Liver (tissue), 9 donors: Measurements from ENCODE around the gene HMGCL. TPM values are rescaled to one million over a fixed set of nuclear protein-coding genes. Genes with fewer than 3 reads are reported as not detected.

Experiments
- DNase-seq: peaks from one replicate; pipeline ENCODE4 v3.0.0-alpha.2; 2017; ENCODE audit warnings: low spot score
- H3K27ac ChIP-seq, 2 donors: one replicate each; pipeline ENCODE4 v1.7.0; 2013; ENCODE audit warnings: inconsistent platforms in 2 of 2, low read length in 2 of 2, control low read depth in 1 of 2, low read depth in 1 of 2, mild to moderate bottlenecking in 1 of 2
- H3K27me3 ChIP-seq, 4 donors: one replicate each; pipeline versions ENCODE4 v1.6.1 to v1.7.0; 2013; ENCODE audit warnings: low read length in 3 of 4, inconsistent platforms in 1 of 4, mild to moderate bottlenecking in 1 of 4, moderate library complexity in 1 of 4; ENCODE audit not compliant: control insufficient read depth in 4 of 4, insufficient read depth in 4 of 4
- H3K36me3 ChIP-seq, 4 donors: one replicate each; pipeline versions ENCODE4 v1.6.1 to v1.7.0; 2013; ENCODE audit warnings: low read length in 3 of 4, mild to moderate bottlenecking in 3 of 4, low read depth in 1 of 4, moderate library complexity in 1 of 4; ENCODE audit not compliant: control insufficient read depth in 4 of 4, insufficient read depth in 3 of 4
- H3K4me1 ChIP-seq, 4 donors: one replicate each; pipeline versions ENCODE4 v1.6.1 to v1.7.0; 2013; ENCODE audit warnings: low read length in 3 of 4, mild to moderate bottlenecking in 3 of 4, moderate library complexity in 1 of 4; ENCODE audit not compliant: control insufficient read depth in 4 of 4, insufficient read depth in 4 of 4
- H3K4me3 ChIP-seq, 3 donors: one replicate each; pipeline versions ENCODE4 v1.6.1 to v1.7.0; 2013; ENCODE audit warnings: low read length in 3 of 3, control low read depth in 1 of 3, low read depth in 1 of 3, mild to moderate bottlenecking in 1 of 3
- H3K9ac ChIP-seq, 2 donors: one replicate each; pipeline ENCODE4 v1.7.0; 2013; ENCODE audit warnings: low read length in 2 of 2, mild to moderate bottlenecking in 2 of 2, moderate library complexity in 2 of 2, control low read depth in 1 of 2, low read depth in 1 of 2
- H3K9me3 ChIP-seq, 4 donors: one replicate each; pipeline versions ENCODE4 v1.6.1 to v1.7.0; 2013; ENCODE audit warnings: low read length in 3 of 4; ENCODE audit not compliant: control insufficient read depth in 4 of 4
- ATF3 ChIP-seq: IDR thresholded peaks from 2 replicates; pipeline ENCODE4 v1.6.1; 2016; ENCODE audit warnings: antibody characterized with exemption
- CTCF ChIP-seq: fragments of 150-350 bp; IDR thresholded peaks from 2 replicates; pipeline ENCODE4 v1.5.1; 2017; ENCODE audit warnings: improper control_type of control experiment, low read depth, low read length; ENCODE audit not compliant: missing input control
- EGR1 ChIP-seq, 2 donors: IDR thresholded peaks; 2 replicates each; pipeline ENCODE4 v1.6.1; 2016 to 2018; ENCODE audit warnings: antibody characterized with exemption in 2 of 2, low read depth in 2 of 2
- FOXA1 ChIP-seq: IDR thresholded peaks from 2 replicates; pipeline ENCODE4 v1.6.1; 2016; ENCODE audit warnings: antibody characterized with exemption
- FOXA2 ChIP-seq: IDR thresholded peaks from 2 replicates; pipeline ENCODE4 v1.6.1; 2016; ENCODE audit warnings: antibody characterized with exemption
- GABPA ChIP-seq, 2 donors: IDR thresholded peaks in 1 of 2; conservative IDR thresholded peaks in 1 of 2; 2 replicates each; pipeline ENCODE4 v1.6.1; 2016; ENCODE audit warnings: antibody characterized with exemption in 2 of 2, mild to moderate bottlenecking in 1 of 2, moderate library complexity in 1 of 2
- HNF4A ChIP-seq, 2 donors: conservative IDR thresholded peaks; 2 replicates each; pipeline ENCODE4 v1.6.1; 2016; ENCODE audit warnings: antibody characterized with exemption in 2 of 2, mild to moderate bottlenecking in 2 of 2
- HNF4G ChIP-seq: IDR thresholded peaks from 2 replicates; pipeline ENCODE4 v1.6.1; 2016; ENCODE audit warnings: antibody characterized with exemption
- JUND ChIP-seq, 2 donors: IDR thresholded peaks; 2 replicates each; pipeline ENCODE4 v1.6.1; 2016; ENCODE audit warnings: antibody characterized with exemption in 2 of 2
- MAX ChIP-seq: IDR thresholded peaks from 2 replicates; pipeline ENCODE4 v1.6.1; 2016; ENCODE audit warnings: antibody characterized with exemption
- NR2F2 ChIP-seq: IDR thresholded peaks from 2 replicates; pipeline ENCODE4 v1.6.1; 2016; ENCODE audit warnings: antibody characterized with exemption
- RAD21 ChIP-seq, 2 donors: IDR thresholded peaks; 2 replicates each; pipeline ENCODE4 v1.6.1; 2016; ENCODE audit warnings: antibody characterized with exemption in 2 of 2, mild to moderate bottlenecking in 2 of 2
- REST ChIP-seq: IDR thresholded peaks from 2 replicates; pipeline ENCODE4 v1.6.1; 2016; ENCODE audit warnings: antibody characterized with exemption, mild to moderate bottlenecking
- RXRA ChIP-seq, 2 donors: IDR thresholded peaks; 2 replicates each; pipeline ENCODE4 v1.6.1; 2017 to 2018; ENCODE audit warnings: antibody characterized with exemption in 2 of 2, mild to moderate bottlenecking in 1 of 2
- SP1 ChIP-seq: IDR thresholded peaks from 2 replicates; pipeline ENCODE4 v1.6.1; 2018; ENCODE audit warnings: antibody characterized with exemption, mild to moderate bottlenecking
- TAF1 ChIP-seq: conservative IDR thresholded peaks from 2 replicates; pipeline ENCODE4 v1.6.1; 2016; ENCODE audit warnings: antibody characterized with exemption, mild to moderate bottlenecking
- YY1 ChIP-seq: IDR thresholded peaks from 2 replicates; pipeline ENCODE4 v1.6.1; 2016; ENCODE audit warnings: antibody characterized with exemption, mild to moderate bottlenecking
- ZBTB33 ChIP-seq: IDR thresholded peaks from 2 replicates; pipeline ENCODE4 v1.6.1; 2016; ENCODE audit warnings: antibody characterized with exemption
- WGBS: extraction: QIAGEN DNeasy Blood & Tissue Kit; methylation state at CpG from one replicate; pipeline ENCODE4 v1.1.7; 2013; 5-methylcytosine and 5-hydroxymethylcytosine counted together
- polyA plus RNA-seq, 2 donors: library from polyadenylated mRNA; stranded (reverse) in 1 of 2; unstranded in 1 of 2; fragments of 200-250 nt in 1 of 2; fragments of >200 nt in 1 of 2; fragmentation: Nextera tagmentation in 1 of 2; extraction: Ambion mirVana in 1 of 2; gene quantifications; one replicate each; pipeline versions ENCODE4 v1.2.1 to v1.2.3, GENCODE V29; 2013 to 2015
- total RNA-seq, 2 donors: library from RNA; depleted of rRNA; stranded (reverse); fragments of >200 nt; gene quantifications; one replicate each; pipeline ENCODE4 v1.2.3, GENCODE V29; 2014
- donor health status: healthy.
- donor health status: healthy.
- donor health status: healthy.
- donor health status: healthy.
- donor health status: healthy.

Gene HMGCL
- total and polyA plus RNA-seq, 4 donors: 68.2 to 198 (median 149) TPM

- H3K4me3 ChIP-seq: no peak overlapping the region
- WGBS: 74% methylated on average over 7 of the region's 7 CpGs
- H3K27me3 ChIP-seq: no peaks in the 10 kb centered on the region
- H3K36me3 ChIP-seq: peaks cover 0 to 25% (median 11%) of the 10 kb centered on the region in 4 donors
- no peak overlapping the region for H3K9ac ChIP-seq
- peaks cover 4 to 38% (median 33%) of the 10 kb centered on the region in 4 donors for H3K4me1 ChIP-seq
- H3K9me3 ChIP-seq: no peaks in the 10 kb centered on the region
- no peak for DNase-seq
- TF ChIP-seq HNF4A (conservative IDR thresholded peaks at IDR 0.05) (no peak), EGR1 (IDR thresholded peaks at IDR 0.05; ENCODE audit: low read depth in 2 of 2) (no peak), ATF3 (no peak), GABPA (IDR thresholded peaks at IDR 0.05 in 1 of 2, conservative IDR thresholded peaks at IDR 0.05 in 1 of 2) (no peak), CTCF (no peak), HNF4G (no peak), SP1 (no peak), YY1 (no peak), TAF1 (no peak), JUND (IDR thresholded peaks at IDR 0.05) (no peak), RXRA (IDR thresholded peaks at IDR 0.05) (no peak), RAD21 (IDR thresholded peaks at IDR 0.05) (no peak), FOXA2 (no peak), FOXA1 (no peak), NR2F2 (no peak), MAX (no peak)
- H3K27ac ChIP-seq: no peak overlapping the region
These were observed 20.9 kb downstream of the HMGCL start for GRCh38 chr1:23804183-23804835.

GRCh38 chr1:23803674-23804073 is 21.6 kb downstream of the HMGCL start:
- no peak overlapping the region for H3K4me3 ChIP-seq
- no peak for DNase-seq
- H3K4me1 ChIP-seq: peaks cover 9 to 45% (median 39%) of the 10 kb centered on the region in 4 donors
- H3K27me3 ChIP-seq: no peaks in the 10 kb centered on the region
- H3K9ac ChIP-seq: no peak overlapping the region
- 85% methylated on average over 5 of the region's 5 CpGs for WGBS
- TF ChIP-seq SP1: no peak
- no peak for TF ChIP-seq REST
- no peak for TF ChIP-seq HNF4A (conservative IDR thresholded peaks at IDR 0.05)
- TF ChIP-seq ZBTB33: no peak
- TF ChIP-seq ATF3: no peak
- TF ChIP-seq FOXA2: no peak
- no peak for TF ChIP-seq GABPA (IDR thresholded peaks at IDR 0.05 in 1 of 2, conservative IDR thresholded peaks at IDR 0.05 in 1 of 2)
- no peak for TF ChIP-seq EGR1 (IDR thresholded peaks at IDR 0.05; ENCODE audit: low read depth in 2 of 2)
- no peak for TF ChIP-seq RAD21 (IDR thresholded peaks at IDR 0.05)
- TF ChIP-seq CTCF: no peak
- no peak for TF ChIP-seq YY1
- TF ChIP-seq HNF4G: no peak
- no peak for TF ChIP-seq FOXA1
- no peak for TF ChIP-seq JUND (IDR thresholded peaks at IDR 0.05)
- TF ChIP-seq RXRA (IDR thresholded peaks at IDR 0.05): no peak
- TF ChIP-seq NR2F2: no peak
- no peak for TF ChIP-seq MAX
- TF ChIP-seq TAF1: no peak
- H3K36me3 ChIP-seq: peaks cover 1 to 25% (median 11%) of the 10 kb centered on the region in 4 donors
- no peak overlapping the region for H3K27ac ChIP-seq
- no peaks in the 10 kb centered on the region for H3K9me3 ChIP-seq
